ENCODE measurements around the gene GNAI2.
"Not testable (repeated sequence)": the region's sequence is repeated elsewhere in the genome, so short reads cannot be mapped to it uniquely, and the experiment has no call there.

The GNAI2 gene

DNA sequence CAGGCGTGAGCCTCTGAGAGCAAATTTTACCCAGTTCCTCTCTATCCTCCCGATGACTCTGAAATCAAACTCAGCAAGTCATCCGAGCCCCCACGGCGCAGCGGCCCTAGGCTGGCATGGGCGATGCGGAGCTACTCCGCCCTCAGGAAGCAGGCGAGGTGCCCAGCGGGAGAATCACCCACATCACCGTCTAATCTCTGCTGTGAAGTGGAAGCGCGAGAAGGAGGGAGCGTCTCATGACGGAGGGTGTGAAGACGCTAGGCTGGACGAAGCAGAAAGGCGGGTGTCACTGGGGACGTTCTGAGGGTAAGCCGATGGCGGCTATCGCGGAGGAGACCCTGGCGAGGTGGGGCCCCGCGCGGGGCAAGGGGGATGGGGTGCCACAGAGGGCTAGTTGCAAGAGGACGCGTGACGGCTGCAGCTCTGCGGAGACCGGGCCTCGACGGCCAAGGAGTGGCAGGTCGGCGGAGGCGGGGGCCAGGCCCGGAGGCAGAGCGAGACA lies 9.1 kb upstream of the GNAI2 start:
- peak; percentile 64 for DNase-seq (ENCODE audit: low spot score)

- DNase-seq (ENCODE audit: low spot score), result peak; percentile 89
Observed at GRCh38 chr3:50227390-50228183, 8.4 kb upstream of the GNAI2 start.

DNA sequence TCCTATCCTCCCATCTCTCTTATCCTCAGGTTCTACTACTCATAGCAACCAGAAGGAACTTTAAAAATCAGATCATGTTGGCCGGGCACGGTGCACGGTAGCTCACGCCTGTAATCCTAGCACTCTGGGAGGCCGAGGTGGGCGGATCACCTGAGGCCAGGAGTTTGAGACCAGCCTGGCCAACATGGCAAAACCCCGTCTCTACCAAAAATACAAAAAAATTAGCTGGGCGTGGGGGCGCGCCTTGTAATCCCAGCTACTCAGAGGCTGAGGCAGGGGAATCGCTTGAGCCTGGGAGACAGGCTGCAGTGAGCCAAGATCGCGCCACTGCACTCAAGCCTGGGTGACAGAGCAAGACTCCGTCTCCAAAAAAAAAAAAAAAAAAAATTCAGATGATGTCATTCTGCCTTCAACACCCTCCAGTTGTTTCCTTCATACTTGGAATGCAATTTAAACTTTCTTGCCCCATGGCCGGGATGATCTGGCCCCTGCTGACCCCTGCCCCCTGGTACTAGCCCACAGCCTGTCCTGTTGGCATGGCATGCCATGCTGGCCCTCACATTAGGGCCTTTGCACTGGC lies 7.7 kb upstream of the GNAI2 start:
- not testable (repeated sequence) for DNase-seq (ENCODE audit: low spot score)

DNA sequence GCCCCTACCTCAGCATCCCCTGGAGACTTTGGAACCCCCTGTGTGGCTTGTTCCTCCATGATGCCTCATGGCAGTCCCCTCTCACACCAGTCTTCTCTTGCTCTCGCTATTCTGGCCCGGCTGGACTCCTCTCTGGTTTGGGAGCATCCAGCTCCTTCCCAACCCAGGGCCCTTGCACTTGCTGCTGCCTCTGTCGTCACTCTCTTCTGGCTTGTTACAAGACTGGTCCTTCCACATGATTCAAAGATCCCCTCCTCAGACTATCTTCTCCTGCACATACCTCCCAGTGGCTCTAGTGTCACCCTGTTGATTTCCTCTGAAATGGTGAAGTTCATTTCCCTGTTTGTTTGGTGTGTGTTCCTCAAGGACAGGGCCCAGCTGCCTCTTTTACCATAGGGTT lies 6.5 kb upstream of the GNAI2 start:
- no peak for DNase-seq (ENCODE audit: low spot score)

GRCh38 chr3:50230104-50230793 lies 5.8 kb upstream of the GNAI2 start:
- peak; percentile 42 for DNase-seq (ENCODE audit: low spot score)

GRCh38 chr3:50230794-50231125 lies 5.2 kb upstream of the GNAI2 start:
- DNase-seq (ENCODE audit: low spot score), result no peak

DNA sequence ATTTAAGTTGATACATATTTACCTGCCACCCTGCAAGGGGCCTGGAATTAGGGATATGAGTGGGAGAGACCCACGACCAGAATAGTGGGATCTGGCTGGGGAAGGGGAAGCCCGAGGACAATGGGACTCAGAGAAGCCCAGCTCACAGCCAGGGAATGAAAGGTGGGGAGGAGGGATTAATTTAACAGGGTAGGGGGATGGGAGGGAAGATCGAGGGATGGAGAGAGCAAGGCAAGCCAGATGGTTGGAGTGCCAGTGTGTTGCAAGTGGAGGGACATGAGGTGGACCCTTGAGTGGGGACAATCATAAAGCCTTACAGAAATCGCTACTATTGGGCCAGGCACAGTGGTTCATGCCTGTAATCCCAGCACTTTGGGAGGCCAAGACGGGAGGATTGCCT lies 4.4 kb upstream of the GNAI2 start:
- DNase-seq (ENCODE audit: low spot score), result no peak

DNA sequence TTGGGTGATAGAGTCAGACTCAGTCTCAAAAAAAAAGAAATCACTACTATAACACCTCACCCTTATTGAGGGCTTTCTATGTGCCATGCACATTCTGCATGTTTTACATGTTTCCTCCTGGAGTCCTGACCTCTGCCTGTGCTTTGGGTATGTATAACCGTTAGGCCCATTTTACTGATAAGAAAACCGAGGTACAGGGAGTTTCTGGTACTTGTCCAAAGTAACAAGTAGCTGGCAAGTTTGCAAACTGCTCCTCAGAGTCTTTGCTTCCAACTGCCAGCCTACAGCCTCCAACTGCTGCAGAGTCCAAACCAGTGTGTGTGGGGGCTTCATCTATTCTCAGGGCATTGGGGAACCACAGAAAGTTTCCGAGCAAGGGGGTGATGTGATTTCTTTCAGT lies 3.7 kb upstream of the GNAI2 start:
- DNase-seq (ENCODE audit: low spot score), result no peak

DNA sequence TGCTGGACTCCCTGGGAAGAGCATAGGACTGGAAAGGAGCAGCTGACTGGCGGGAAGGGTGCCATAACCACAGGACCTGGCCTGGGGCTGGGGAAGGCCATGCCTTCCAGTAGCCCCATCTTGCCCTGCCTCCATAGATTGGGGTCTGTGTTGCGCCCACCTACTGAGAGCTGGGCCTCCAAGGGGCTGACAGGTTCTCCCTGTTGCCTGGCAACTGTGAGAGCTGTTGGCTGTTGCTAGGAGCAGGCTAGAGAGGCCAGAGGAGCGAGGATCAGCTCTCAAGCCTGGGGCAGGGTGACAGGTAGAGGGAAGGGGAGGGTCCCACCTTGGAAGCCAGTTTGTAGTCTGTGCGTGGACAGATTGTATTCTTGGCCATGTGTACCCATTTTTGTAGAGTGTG lies 2.8 kb upstream of the GNAI2 start:
- no peak for DNase-seq (ENCODE audit: low spot score)

DNA sequence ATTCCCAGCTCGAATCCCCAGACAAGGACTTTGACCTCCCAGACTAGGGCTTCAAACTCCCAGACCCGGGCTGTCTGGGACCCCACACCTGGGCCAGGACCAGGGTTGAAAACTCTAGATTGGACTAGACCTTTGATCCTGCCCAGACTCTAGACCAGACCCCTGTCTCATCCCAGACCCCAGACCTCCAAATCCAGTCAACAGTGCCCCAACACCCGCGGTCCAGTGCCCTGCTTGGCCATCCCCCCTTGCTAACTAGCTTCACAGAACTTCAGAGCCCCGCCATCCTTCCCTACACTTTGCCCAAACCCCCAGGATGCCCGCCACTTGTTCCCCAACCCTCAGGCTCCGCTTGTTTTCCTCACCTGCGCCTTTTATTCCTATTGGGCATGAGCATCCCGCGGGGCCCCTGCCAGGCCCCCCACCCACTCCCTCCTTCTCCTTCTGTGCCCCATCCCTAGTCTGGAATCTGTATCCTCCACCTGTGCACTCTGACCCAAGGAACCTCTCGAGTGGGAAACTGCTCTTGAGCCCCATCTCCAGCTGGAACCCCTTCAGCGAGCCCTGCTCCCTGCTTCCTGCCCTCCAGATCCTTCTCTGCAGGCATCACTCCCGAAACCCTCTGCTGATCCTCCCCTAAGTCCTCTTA lies 604 bp downstream of the GNAI2 start:
- no peak for DNase-seq (ENCODE audit: low spot score)

- DNase-seq (ENCODE audit: low spot score), result no peak
Observed at GRCh38 chr3:50237133-50237651, 1.2 kb downstream of the GNAI2 start.

- no peak for DNase-seq (ENCODE audit: low spot score)
Observed at GRCh38 chr3:50237754-50238548, 1.9 kb downstream of the GNAI2 start.

DNA sequence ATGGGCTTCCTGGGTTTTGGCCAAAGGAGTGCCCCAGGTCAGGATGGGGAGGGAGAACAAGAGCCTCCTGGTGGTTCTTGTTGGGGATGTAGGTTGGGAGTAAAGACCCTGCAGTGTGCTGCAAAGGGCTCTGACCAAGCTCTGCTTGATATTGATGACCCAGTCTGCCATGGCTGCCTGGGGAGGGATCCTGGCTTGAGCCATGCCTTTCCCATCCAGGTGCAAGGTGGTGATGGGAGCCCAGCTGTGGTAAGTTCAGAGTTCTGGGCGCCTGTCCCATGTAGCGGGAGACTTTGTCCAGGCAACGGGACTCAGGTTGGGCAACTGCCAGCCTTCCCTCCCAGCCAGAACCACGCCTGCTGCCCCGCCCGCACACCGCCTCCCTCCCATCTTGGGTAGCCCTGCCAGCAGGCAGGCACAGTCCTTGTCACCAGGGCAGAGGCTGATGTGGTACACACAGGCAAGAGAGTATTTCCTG lies 2.6 kb downstream of the GNAI2 start:
- no peak for DNase-seq (ENCODE audit: low spot score)

- DNase-seq (ENCODE audit: low spot score), result no peak
Observed at GRCh38 chr3:50239649-50240048, 3.6 kb downstream of the GNAI2 start.

DNA sequence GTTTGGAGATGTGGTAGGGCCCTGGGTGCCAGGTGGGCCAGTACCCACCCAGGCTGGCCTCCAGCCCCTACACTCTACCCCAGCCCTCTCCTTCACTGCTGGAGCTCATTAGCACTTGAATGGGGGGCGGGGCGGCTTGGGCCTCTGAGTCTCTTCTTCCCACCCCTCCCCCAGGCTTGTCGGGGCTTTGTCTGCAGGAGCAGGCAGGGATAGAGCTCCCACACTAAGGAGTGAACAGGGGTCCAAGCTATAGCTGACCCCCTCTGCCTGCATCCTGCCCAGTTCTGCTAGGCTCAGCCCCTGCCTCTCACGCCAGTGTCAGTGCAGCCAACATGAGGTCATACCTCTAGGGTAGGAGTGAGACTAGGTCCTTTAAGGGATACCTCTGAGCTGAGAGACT lies 5.2 kb downstream of the GNAI2 start:
- no peak for DNase-seq (ENCODE audit: low spot score)

DNA sequence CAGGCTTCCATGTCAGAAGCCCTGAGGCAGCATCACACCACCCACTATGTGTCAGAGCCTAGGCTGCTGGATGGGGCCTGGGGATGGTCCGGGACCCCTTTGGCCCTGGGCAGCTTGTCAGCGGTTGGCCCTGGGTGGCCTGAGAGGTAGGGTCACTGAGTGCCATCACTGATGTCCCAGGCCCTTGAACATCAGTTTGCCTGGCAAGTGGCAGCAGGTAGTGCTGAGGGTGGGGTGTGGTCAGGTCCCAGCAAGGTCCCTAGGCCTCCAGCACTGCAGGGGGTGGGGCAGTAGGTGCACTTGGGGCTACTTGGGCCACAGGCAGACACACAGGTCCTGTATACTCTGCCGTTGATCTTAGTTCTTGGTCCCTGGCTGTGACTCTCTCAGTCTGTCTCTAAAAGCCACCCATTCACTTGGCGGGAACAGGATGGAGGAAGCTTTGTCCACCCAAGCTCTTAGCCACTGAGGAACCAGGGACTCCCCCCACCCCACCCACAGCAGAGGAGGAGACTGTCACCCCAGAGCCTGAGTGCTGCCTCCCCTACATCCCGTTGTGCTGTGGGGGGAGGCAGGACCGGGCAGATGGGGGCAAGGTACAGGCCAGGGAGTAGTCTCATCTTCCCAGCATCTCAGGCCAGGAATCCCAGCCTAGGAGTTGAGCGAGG lies 5.8 kb downstream of the GNAI2 start:
- DNase-seq (ENCODE audit: low spot score), result no peak

GRCh38 chr3:50242381-50242770 lies 6.4 kb downstream of the GNAI2 start:
- DNase-seq (ENCODE audit: low spot score), result no peak

DNA sequence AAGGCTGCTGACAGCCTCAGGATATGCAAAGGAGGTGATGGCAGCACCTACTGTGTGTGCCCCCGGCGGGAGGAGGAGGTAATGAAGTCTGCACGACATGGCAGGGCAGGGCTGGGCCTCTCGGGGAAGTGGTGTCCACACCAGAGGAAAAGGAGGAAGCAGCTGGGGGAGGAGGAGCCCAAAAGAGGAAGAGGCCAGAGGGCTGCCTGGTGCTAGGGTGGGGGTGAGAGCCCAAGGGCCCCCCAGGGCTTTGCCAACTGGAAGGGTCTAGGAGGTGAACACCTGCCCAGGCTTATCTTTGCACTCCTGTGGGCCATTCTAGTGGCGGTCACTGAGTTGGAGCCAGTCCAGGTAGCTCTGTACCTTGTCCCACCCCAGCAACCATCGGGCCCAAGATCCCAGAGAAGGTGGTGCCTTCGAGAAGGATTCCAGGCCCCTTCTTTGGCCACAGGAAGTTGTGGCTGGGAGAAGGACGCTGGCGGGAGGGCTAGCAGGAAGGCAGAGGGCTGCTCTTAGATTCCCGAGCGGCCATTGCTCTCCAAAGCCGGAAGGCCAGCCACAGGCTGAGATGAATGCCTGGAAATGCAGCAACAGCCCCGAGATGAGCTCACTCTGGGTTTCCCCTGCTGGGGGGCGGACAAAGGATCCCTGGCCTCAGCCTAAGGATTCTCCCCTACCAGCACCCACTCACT lies 7.0 kb downstream of the GNAI2 start:
- DNase-seq (ENCODE audit: low spot score), result peak; percentile 55

GRCh38 chr3:50243543-50243895 lies 7.5 kb downstream of the GNAI2 start:
- DNase-seq (ENCODE audit: low spot score), result no peak

DNA sequence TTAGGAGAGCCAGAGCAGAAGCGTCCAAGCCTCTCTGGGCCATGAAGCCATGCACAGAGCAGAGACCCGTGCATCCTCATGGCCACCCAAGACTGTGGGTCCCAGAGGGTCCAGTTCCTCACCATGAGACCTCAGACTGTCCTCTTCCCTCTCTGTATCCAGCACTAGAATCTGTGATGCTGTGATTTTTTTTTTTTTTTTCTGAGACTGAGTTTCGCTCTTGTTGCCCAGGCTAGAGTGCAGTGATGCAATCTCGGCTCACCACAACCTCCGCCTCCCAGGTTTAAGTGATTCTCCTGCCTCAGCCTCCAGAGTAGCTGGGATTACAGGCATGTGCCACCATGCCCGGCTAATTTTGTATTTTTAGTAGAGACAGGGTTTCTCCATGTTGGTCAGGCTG lies 8.8 kb downstream of the GNAI2 start:
- not testable (repeated sequence) for DNase-seq (ENCODE audit: low spot score)

Measured in globus pallidus (tissue), 1 donor.